Activated B cell treated with CpG ODN at 0.5 μM for 24 hours (primary cell): ENCODE results near the gene ABCB11. TPM values are rescaled to one million over a fixed set of nuclear protein-coding genes. Genes with fewer than 3 reads are reported as not detected.

Experiments used
- ATAC-seq: fragments of 200-7000 bp; cut with Tn5 transposase; one replicate; pipeline ENCODE4 v1.10.0; 2021; ENCODE audit warnings: low read depth, mild to moderate bottlenecking, moderate library complexity
- CTCF ChIA-PET: fragments of 350-600 bp; sonication (Branson Sonifier 250); formaldehyde crosslinking; loops from one replicate; lab custom pipeline; 2021; ENCODE audit warnings: antibody characterized with exemption; lab: Charles Lee
- POLR2A ChIA-PET: fragments of 350-600 bp; sonication (Branson Sonifier 250); formaldehyde crosslinking; loops from one replicate; lab custom pipeline; 2021; ENCODE audit warnings: antibody characterized with exemption; lab: Charles Lee
- DNase-seq: peaks from one replicate; pipeline ENCODE4 v3.0.0; 2022
- H3K27ac Mint-ChIP-seq: one replicate; pipeline ENCODE4 v1.8.0; 2020; ENCODE audit warnings: mixed read lengths
- H3K27me3 Mint-ChIP-seq: one replicate; pipeline ENCODE4 v1.8.0; 2021; ENCODE audit warnings: mixed read lengths
- H3K36me3 Mint-ChIP-seq: one replicate; pipeline ENCODE4 v1.8.0; 2021; ENCODE audit warnings: low read depth, mixed read lengths
- H3K4me1 Mint-ChIP-seq: one replicate; pipeline ENCODE4 v1.8.0; 2021; ENCODE audit warnings: mixed read lengths
- H3K4me3 Mint-ChIP-seq: one replicate; pipeline ENCODE4 v1.8.0; 2020; ENCODE audit warnings: mild to moderate bottlenecking, mixed read lengths
- H3K9me3 Mint-ChIP-seq: one replicate; pipeline ENCODE4 v1.8.0; 2020; ENCODE audit warnings: mixed read lengths
- intact Hi-C: fragments of 100-400 bp; cut with micrococcal nuclease; formaldehyde crosslinking; loops from one replicate; pipeline ENCODE4 v1.15.1; 2024
- total RNA-seq: library from RNA; stranded (reverse); gene quantifications from 2 replicates; pipeline ENCODE4 v1.2.3, GENCODE V29; 2022
- TF ChIP-seq, protein P1 (sequence below): fragments of 200-600 bp; IDR thresholded peaks from one replicate; pipeline ENCODE4 v1.8.0; 2022; ENCODE audit warnings: antibody characterized with exemption, mild to moderate bottlenecking

The ABCB11 gene
- total RNA-seq, 1 donor from 2014 or later = not detected

DNA sequence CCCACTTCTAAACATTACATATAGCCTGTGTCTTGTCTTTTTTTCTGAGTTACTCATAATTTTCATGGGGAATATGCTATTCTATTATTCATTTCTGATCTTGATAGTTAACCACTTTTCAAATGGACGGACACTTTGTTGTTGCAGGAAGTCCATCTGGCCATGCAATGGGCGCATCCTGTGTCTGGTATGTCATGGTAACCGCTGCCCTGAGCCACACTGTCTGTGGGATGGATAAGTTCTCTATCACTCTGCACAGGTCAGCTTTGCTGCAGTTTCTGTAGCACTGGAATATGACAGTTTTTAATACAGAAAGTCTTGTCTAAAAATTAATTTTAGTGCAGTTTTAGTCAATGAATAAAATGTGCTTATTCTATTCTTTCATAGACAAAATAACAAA lies 126.8 kb downstream of the ABCB11 start:
- no peak overlapping the region for H3K4me3 Mint-ChIP-seq

GRCh38 chr2:168903888-168904287 lies 127.2 kb downstream of the ABCB11 start:
- intact Hi-C loops = no loop called here
- no peaks in the 10 kb centered on the region for H3K4me1 Mint-ChIP-seq
- H3K9me3 Mint-ChIP-seq = no peaks in the 10 kb centered on the region
- ATAC-seq (no peak), DNase-seq (no peak)
- H3K36me3 Mint-ChIP-seq = no peaks in the 10 kb centered on the region
- no peak overlapping the region for H3K27ac Mint-ChIP-seq
- TF ChIP-seq, protein P1, sequence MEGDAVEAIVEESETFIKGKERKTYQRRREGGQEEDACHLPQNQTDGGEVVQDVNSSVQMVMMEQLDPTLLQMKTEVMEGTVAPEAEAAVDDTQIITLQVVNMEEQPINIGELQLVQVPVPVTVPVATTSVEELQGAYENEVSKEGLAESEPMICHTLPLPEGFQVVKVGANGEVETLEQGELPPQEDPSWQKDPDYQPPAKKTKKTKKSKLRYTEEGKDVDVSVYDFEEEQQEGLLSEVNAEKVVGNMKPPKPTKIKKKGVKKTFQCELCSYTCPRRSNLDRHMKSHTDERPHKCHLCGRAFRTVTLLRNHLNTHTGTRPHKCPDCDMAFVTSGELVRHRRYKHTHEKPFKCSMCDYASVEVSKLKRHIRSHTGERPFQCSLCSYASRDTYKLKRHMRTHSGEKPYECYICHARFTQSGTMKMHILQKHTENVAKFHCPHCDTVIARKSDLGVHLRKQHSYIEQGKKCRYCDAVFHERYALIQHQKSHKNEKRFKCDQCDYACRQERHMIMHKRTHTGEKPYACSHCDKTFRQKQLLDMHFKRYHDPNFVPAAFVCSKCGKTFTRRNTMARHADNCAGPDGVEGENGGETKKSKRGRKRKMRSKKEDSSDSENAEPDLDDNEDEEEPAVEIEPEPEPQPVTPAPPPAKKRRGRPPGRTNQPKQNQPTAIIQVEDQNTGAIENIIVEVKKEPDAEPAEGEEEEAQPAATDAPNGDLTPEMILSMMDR = no peak
- ChIA-PET POLR2A (no interaction called here), CTCF (no interaction called here)
- peaks cover 16% of the 10 kb centered on the region for H3K27me3 Mint-ChIP-seq
- no peak overlapping the region for H3K4me3 Mint-ChIP-seq

More for the DNA sequence above, 126.8 kb downstream of the ABCB11 start:
- Mint-ChIP-seq H3K4me1 (no peaks in the 10 kb centered on the region), H3K9me3 (no peaks in the 10 kb centered on the region), H3K27me3 (peaks cover 16% of the 10 kb centered on the region), H3K27ac (no peak overlapping the region), H3K36me3 (no peaks in the 10 kb centered on the region)
- ChIA-PET CTCF (no interaction called here), POLR2A (no interaction called here)
- intact Hi-C loops = no loop called here
- DNase-seq (no peak), ATAC-seq (no peak)
- TF ChIP-seq, protein P1 = no peak

- DNase-seq (no peak), ATAC-seq (no peak)
- intact Hi-C loops = no loop called here
- Mint-ChIP-seq H3K27me3 (peaks cover 7% of the 10 kb centered on the region), H3K4me1 (no peaks in the 10 kb centered on the region), H3K27ac (no peak within 1 kb of the TSS), H3K36me3 (no peaks in the 10 kb centered on the region), H3K9me3 (no peaks in the 10 kb centered on the region), H3K4me3 (no peak within 1 kb of the TSS)
- ChIA-PET CTCF (no interaction called here), POLR2A (no interaction called here)
- TF ChIP-seq, protein P1 = no peak
Measured at GRCh38 chr2:168901003-168901402, 130.1 kb downstream of the ABCB11 start, which contains the start of gene G6PC2. G6PC2 (plus strand) TSS chr2:168901291; CDS start chr2:168901332, 41 bp downstream.

GRCh38 chr2:168897449-168897848 lies 133.7 kb downstream of the ABCB11 start:
- Mint-ChIP-seq H3K27me3 (peaks cover 3% of the 10 kb centered on the region), H3K9me3 (no peaks in the 10 kb centered on the region), H3K27ac (no peak overlapping the region), H3K4me3 (no peak overlapping the region), H3K4me1 (no peaks in the 10 kb centered on the region), H3K36me3 (no peaks in the 10 kb centered on the region)
- POLR2A ChIA-PET = no interaction called here
- DNase-seq (no peak), ATAC-seq (no peak)
- CTCF ChIA-PET = no interaction called here
- intact Hi-C loops = loop anchor here (10.0 kb wide), 1 partner anchor 183 kb away; no protein-coding TSS in a partner anchor
- TF ChIP-seq, protein P1 = no peak

GRCh38 chr2:168896783-168897182 lies 134.3 kb downstream of the ABCB11 start:
- POLR2A ChIA-PET = no interaction called here
- TF ChIP-seq, protein P1 = no peak
- Mint-ChIP-seq H3K9me3 (no peaks in the 10 kb centered on the region), H3K27me3 (peaks cover 5% of the 10 kb centered on the region), H3K4me3 (no peak overlapping the region), H3K36me3 (no peaks in the 10 kb centered on the region), H3K4me1 (no peaks in the 10 kb centered on the region), H3K27ac (no peak overlapping the region)
- intact Hi-C loops = loop anchor here (10.0 kb wide), 1 partner anchor 182 kb away; no protein-coding TSS in a partner anchor
- CTCF ChIA-PET = no interaction called here
- ATAC-seq = no peak
- no peak for DNase-seq
